Measurements from ENCODE around the gene DCUN1D3.
"Not testable (repeated sequence)": the region's sequence is repeated elsewhere in the genome, so short reads cannot be mapped to it uniquely, and the experiment has no call there.

Gene DCUN1D3

GRCh38 chr16:20900299-20901067 lies at the start of gene DCUN1D3, which contains the start of gene LYRM1:
DCUN1D3 (minus strand) TSS chr16:20900358; CDS start chr16:20862538, 37,820 bp downstream.
LYRM1 (plus strand) TSS chr16:20900771; CDS start chr16:20915556, 14,785 bp downstream.
- peak; percentile 80 for DNase-seq (ENCODE audit: low read depth)

GRCh38 chr16:20949660-20950059 lies 49.5 kb upstream of the DCUN1D3 start:
- DNase-seq (ENCODE audit: low read depth) = no peak

GRCh38 chr16:20948444-20948843 lies 48.3 kb upstream of the DCUN1D3 start:
- no peak for DNase-seq (ENCODE audit: low read depth)

- DNase-seq (ENCODE audit: low read depth) = no peak
These were observed 46.0 kb upstream of the DCUN1D3 start for GRCh38 chr16:20946015-20946629.

- not testable (repeated sequence) for DNase-seq (ENCODE audit: low read depth)
These were observed 45.4 kb upstream of the DCUN1D3 start for GRCh38 chr16:20945575-20945875.

- peak; percentile 13 for DNase-seq (ENCODE audit: low read depth)
These were observed 44.9 kb upstream of the DCUN1D3 start for GRCh38 chr16:20944861-20945574.

- no peak for DNase-seq (ENCODE audit: low read depth)
These were observed 42.1 kb upstream of the DCUN1D3 start for GRCh38 chr16:20942256-20942655.

GRCh38 chr16:20941636-20941926 lies 41.4 kb upstream of the DCUN1D3 start:
- no peak for DNase-seq (ENCODE audit: low read depth)

- DNase-seq (ENCODE audit: low read depth) = no peak
These were observed 40.9 kb upstream of the DCUN1D3 start for GRCh38 chr16:20940871-20941635.

- DNase-seq (ENCODE audit: low read depth) = no peak
These were observed 39.5 kb upstream of the DCUN1D3 start for GRCh38 chr16:20939611-20940010.

- DNase-seq (ENCODE audit: low read depth) = no peak
These were observed 38.3 kb upstream of the DCUN1D3 start for GRCh38 chr16:20938426-20938825.

GRCh38 chr16:20937736-20938135 lies 37.6 kb upstream of the DCUN1D3 start:
- no peak for DNase-seq (ENCODE audit: low read depth)

- DNase-seq (ENCODE audit: low read depth) = no peak
These were observed 33.4 kb upstream of the DCUN1D3 start for GRCh38 chr16:20933589-20933988.

- no peak for DNase-seq (ENCODE audit: low read depth)
These were observed 31.0 kb upstream of the DCUN1D3 start for GRCh38 chr16:20931066-20931600.

- no peak for DNase-seq (ENCODE audit: low read depth)
These were observed 30.2 kb upstream of the DCUN1D3 start for GRCh38 chr16:20930365-20930690.

- not testable (repeated sequence) for DNase-seq (ENCODE audit: low read depth)
These were observed 29.7 kb upstream of the DCUN1D3 start for GRCh38 chr16:20929676-20930364.

- no peak for DNase-seq (ENCODE audit: low read depth)
These were observed 28.7 kb upstream of the DCUN1D3 start for GRCh38 chr16:20928774-20929411.

- DNase-seq (ENCODE audit: low read depth) = no peak
These were observed 25.6 kb upstream of the DCUN1D3 start for GRCh38 chr16:20925751-20926150.

GRCh38 chr16:20923876-20924275 lies 23.7 kb upstream of the DCUN1D3 start:
- DNase-seq (ENCODE audit: low read depth) = no peak

- no peak for DNase-seq (ENCODE audit: low read depth)
These were observed 20.6 kb upstream of the DCUN1D3 start for GRCh38 chr16:20920799-20921198.

GRCh38 chr16:20920091-20920490 lies 19.9 kb upstream of the DCUN1D3 start:
- DNase-seq (ENCODE audit: low read depth) = no peak

Measured in stimulated activated CD8-positive, alpha-beta memory T cell treated with anti-CD3 and anti-CD28 coated beads, Interleukin-7, amount 100 ng/mL, for 24 hours (primary cell).